Measurements from ENCODE around the gene SLC39A11. TPM values are rescaled to one million over a fixed set of nuclear protein-coding genes. Genes with fewer than 3 reads are reported as not detected.

The SLC39A11 gene
- total RNA-seq, 1 donor from 2014 or later, result 13.2 TPM

DNA sequence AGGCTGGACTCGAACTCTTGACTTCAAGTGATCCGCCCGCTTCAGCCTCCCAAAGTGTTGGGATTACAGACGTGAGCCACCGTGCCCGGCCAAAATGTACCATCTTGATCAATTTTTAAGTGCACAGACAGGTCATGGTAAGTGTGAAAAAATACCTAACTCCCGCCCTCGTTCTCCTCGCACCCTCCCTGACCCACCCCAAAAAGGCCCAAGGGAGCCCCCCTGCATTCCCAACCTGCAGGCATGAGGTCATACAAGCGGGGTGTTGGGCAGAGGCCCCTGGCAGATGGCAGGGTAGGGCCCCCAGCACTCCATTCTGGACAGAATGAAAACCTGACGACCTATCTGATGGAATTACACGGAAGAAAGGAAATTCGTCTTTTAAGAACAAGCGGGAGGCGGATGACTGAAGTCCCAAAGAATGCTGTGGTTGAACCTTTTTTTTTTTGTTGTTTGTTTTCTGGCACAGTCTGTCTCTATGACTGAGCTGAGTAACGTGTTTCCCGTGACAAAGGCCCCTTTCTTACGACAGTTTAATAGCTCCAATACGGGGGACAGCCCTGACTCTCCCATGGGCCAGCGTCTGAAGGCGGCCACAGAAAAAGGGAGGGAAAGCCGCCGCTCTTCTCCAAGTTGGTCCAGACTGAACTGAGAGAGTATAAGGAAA lies 376.4 kb downstream of the SLC39A11 start:
- Mint-ChIP-seq H3K4me3 (ENCODE audit: unreplicated experiment) (no peak overlapping the region), H3K4me1 (ENCODE audit: unreplicated experiment) (no peaks in the 10 kb centered on the region), H3K36me3 (ENCODE audit: low read depth, unreplicated experiment) (no peaks in the 10 kb centered on the region), H3K27ac (ENCODE audit: unreplicated experiment) (peak overlapping the region; percentile 84), H3K9me3 (ENCODE audit: unreplicated experiment) (no peaks in the 10 kb centered on the region), H3K27me3 (ENCODE audit: unreplicated experiment) (no peaks in the 10 kb centered on the region)
- DNase-seq (ENCODE audit: low spot score), result no peak
- no peak for TF ChIP-seq CTCF (IDR thresholded peaks at IDR 0.05; ENCODE audit: unreplicated experiment)

DNA sequence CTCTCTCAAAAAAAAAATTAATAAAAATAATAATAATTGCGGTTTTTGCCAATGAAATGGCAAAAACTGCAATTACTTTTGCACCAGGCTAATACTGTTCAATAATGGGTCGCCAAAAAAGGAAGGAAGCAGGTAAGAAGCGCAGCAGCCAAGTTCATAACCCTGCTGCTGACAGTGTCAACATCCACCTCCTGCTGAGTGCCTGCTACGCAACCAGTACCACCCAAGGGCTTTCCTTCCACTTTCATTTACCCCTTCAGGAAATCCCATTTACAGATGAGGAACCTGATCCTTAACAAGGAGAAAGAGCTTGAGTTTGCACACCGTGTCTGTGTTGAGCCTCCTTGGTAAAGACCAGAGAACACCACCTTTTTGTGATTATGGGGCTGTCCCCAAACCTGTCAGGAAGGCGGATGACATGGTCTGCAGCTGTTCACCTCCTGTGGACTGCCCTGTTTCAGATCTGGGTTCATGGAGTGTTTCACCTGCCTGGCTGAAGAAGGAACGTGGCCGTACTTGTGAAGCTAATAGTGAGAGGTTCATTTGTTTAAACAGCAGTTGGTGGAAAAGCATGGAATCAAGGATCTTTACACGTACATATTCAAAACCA lies 378.0 kb downstream of the SLC39A11 start:
- no peak overlapping the region for H3K27ac Mint-ChIP-seq (ENCODE audit: unreplicated experiment)

DNA sequence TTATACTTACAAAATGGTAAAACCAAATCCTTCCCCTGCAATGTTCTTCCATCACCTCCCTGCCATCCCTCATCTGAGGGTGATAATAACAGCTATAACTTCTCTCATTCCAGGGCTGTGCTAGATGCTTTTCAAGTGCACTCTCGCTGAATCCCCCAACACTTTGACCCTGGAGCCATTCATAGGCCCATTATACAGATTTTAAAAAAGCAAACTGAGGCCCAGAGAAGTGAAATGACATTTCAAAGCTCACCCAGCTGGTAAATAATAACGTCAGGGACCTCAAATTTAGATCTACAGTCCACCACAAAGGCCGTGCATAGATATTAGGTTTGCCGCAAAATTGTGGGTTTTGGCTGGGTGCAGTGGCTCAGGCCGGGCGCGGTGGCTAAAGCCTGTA lies 378.8 kb downstream of the SLC39A11 start:
- no peaks in the 10 kb centered on the region for H3K27me3 Mint-ChIP-seq (ENCODE audit: unreplicated experiment)
- H3K4me3 Mint-ChIP-seq (ENCODE audit: unreplicated experiment), result no peak overlapping the region
- no peak overlapping the region for H3K27ac Mint-ChIP-seq (ENCODE audit: unreplicated experiment)
- no peak for DNase-seq (ENCODE audit: low spot score)
- H3K4me1 Mint-ChIP-seq (ENCODE audit: unreplicated experiment), result no peaks in the 10 kb centered on the region
- no peaks in the 10 kb centered on the region for H3K9me3 Mint-ChIP-seq (ENCODE audit: unreplicated experiment)
- no peak for TF ChIP-seq CTCF (IDR thresholded peaks at IDR 0.05; ENCODE audit: unreplicated experiment)
- H3K36me3 Mint-ChIP-seq (ENCODE audit: low read depth, unreplicated experiment), result no peaks in the 10 kb centered on the region

More for the DNA sequence above, 378.0 kb downstream of the SLC39A11 start:
- Mint-ChIP-seq H3K36me3 (ENCODE audit: low read depth, unreplicated experiment) (no peaks in the 10 kb centered on the region), H3K4me3 (ENCODE audit: unreplicated experiment) (no peak overlapping the region), H3K27me3 (ENCODE audit: unreplicated experiment) (no peaks in the 10 kb centered on the region), H3K4me1 (ENCODE audit: unreplicated experiment) (no peaks in the 10 kb centered on the region), H3K9me3 (ENCODE audit: unreplicated experiment) (no peaks in the 10 kb centered on the region)
- TF ChIP-seq CTCF (IDR thresholded peaks at IDR 0.05; ENCODE audit: unreplicated experiment), result no peak
- DNase-seq (ENCODE audit: low spot score), result no peak

- no peaks in the 10 kb centered on the region for H3K27me3 Mint-ChIP-seq (ENCODE audit: unreplicated experiment)
- DNase-seq (ENCODE audit: low spot score), result no peak
- H3K4me1 Mint-ChIP-seq (ENCODE audit: unreplicated experiment), result no peaks in the 10 kb centered on the region
- no peak for TF ChIP-seq CTCF (IDR thresholded peaks at IDR 0.05; ENCODE audit: unreplicated experiment)
- no peak overlapping the region for H3K4me3 Mint-ChIP-seq (ENCODE audit: unreplicated experiment)
- no peaks in the 10 kb centered on the region for H3K36me3 Mint-ChIP-seq (ENCODE audit: low read depth, unreplicated experiment)
- H3K27ac Mint-ChIP-seq (ENCODE audit: unreplicated experiment), result no peak overlapping the region
- H3K9me3 Mint-ChIP-seq (ENCODE audit: unreplicated experiment), result no peaks in the 10 kb centered on the region
These were observed 380.8 kb downstream of the SLC39A11 start for GRCh38 chr17:72711521-72712310.

DNA sequence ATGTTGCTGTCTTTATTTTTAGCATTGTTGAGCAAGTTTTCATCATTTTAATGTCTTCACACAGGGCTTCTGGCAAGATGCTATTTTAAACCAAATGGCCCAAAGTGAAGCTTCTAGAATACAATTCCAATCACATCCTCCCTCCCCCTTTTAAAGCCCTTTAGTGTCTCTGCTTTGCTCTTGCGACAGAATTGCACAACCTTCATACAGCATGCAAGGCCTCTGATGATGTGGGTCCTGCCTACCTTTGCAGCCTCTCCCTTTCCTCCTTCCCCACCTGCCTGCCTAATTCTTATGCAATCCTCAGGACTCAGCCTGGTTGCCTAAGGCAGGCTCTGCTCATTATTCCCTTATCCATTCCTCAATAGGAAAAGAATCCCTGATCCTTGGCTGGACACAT lies 381.7 kb downstream of the SLC39A11 start:
- DNase-seq (ENCODE audit: low spot score), result no peak
- no peak for TF ChIP-seq CTCF (IDR thresholded peaks at IDR 0.05; ENCODE audit: unreplicated experiment)
- Mint-ChIP-seq H3K27me3 (ENCODE audit: unreplicated experiment) (no peaks in the 10 kb centered on the region), H3K36me3 (ENCODE audit: low read depth, unreplicated experiment) (no peaks in the 10 kb centered on the region), H3K4me1 (ENCODE audit: unreplicated experiment) (no peaks in the 10 kb centered on the region), H3K27ac (ENCODE audit: unreplicated experiment) (no peak overlapping the region), H3K4me3 (ENCODE audit: unreplicated experiment) (no peak overlapping the region), H3K9me3 (ENCODE audit: unreplicated experiment) (no peaks in the 10 kb centered on the region)
